Measurements from ENCODE around the gene MRFAP1L1.

- TF ChIP-seq, protein P1, sequence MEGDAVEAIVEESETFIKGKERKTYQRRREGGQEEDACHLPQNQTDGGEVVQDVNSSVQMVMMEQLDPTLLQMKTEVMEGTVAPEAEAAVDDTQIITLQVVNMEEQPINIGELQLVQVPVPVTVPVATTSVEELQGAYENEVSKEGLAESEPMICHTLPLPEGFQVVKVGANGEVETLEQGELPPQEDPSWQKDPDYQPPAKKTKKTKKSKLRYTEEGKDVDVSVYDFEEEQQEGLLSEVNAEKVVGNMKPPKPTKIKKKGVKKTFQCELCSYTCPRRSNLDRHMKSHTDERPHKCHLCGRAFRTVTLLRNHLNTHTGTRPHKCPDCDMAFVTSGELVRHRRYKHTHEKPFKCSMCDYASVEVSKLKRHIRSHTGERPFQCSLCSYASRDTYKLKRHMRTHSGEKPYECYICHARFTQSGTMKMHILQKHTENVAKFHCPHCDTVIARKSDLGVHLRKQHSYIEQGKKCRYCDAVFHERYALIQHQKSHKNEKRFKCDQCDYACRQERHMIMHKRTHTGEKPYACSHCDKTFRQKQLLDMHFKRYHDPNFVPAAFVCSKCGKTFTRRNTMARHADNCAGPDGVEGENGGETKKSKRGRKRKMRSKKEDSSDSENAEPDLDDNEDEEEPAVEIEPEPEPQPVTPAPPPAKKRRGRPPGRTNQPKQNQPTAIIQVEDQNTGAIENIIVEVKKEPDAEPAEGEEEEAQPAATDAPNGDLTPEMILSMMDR (optimal IDR thresholded peaks at IDR 0.05 in 1 of 3, IDR thresholded peaks at IDR 0.05 in 1 of 3, conservative IDR thresholded peaks at IDR 0.05 in 1 of 3; ENCODE audit: extremely low read depth in 1 of 3, insufficient read depth in 2 of 3, low read length in 3 of 3): no peak
- TF ChIP-seq EZH2 (IDR thresholded peaks at IDR 0.05; ENCODE audit: low read length): no peak
Observed at GRCh38 chr4:6710282-6710681, 617 bp upstream of the MRFAP1L1 start.

All from keratinocyte (primary cell).